ENCODE measurements around the gene IQCE.
A peak's percentile ranks its signal among the peaks of the same experiment; 100 is the strongest.

Gene IQCE

DNA sequence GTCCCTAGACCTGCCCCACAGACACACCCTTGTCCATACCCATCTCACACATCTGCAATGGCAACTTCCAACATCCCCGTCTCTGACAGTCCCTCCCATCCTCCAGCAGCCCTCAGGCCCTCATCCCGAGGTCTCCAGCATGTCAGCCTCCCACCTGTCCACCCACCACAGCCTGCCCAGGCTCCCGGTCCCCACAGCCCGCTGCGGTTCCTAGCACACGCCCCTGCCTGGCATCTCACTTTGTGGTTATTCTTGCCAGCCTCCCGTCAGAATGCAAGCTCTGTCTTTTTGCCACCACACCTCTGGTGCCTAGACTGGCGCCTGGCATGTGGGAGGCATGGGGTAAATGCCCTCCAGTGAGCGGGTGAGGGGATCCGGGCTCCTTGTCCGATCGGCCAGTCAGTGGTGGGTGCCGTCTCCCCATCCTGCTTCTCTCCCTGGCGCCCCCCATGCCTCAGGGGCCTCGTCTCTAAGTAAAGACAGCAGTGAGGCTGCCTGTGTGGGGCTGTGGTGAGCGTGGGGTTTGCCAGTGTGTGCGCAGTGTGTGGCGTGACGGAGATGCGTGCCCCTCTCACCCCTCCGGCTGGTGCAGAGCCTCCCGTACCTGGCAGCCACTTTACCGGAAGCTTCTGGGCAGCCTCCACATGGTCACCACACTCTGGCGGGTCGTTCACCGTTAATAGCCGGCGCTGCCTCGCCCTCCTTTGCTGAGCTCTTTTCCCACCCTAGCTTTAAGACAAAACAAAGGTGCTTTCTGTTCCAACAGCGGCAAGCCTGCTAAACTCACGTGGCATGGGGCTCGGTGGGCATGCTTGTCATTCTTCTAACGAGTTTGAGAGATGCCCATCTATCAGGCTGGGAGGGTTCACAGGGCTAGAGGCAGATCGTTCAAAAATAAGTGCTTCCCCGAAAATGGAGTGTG is 44.5 kb downstream of the IQCE start:
- peak overlapping the region; percentile 60 for H3K27ac ChIP-seq
- DNase-seq (ENCODE audit: low spot score): no peak
- TF ChIP-seq, protein P1, sequence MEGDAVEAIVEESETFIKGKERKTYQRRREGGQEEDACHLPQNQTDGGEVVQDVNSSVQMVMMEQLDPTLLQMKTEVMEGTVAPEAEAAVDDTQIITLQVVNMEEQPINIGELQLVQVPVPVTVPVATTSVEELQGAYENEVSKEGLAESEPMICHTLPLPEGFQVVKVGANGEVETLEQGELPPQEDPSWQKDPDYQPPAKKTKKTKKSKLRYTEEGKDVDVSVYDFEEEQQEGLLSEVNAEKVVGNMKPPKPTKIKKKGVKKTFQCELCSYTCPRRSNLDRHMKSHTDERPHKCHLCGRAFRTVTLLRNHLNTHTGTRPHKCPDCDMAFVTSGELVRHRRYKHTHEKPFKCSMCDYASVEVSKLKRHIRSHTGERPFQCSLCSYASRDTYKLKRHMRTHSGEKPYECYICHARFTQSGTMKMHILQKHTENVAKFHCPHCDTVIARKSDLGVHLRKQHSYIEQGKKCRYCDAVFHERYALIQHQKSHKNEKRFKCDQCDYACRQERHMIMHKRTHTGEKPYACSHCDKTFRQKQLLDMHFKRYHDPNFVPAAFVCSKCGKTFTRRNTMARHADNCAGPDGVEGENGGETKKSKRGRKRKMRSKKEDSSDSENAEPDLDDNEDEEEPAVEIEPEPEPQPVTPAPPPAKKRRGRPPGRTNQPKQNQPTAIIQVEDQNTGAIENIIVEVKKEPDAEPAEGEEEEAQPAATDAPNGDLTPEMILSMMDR (conservative IDR thresholded peaks at IDR 0.05; ENCODE audit: low read depth): no peak
- ChIA-PET CTCF (interaction anchor here (0.6 kb wide), 1 partner anchor 200 kb away, joined by 5 read pairs; the partner anchor contains the start of gene CHST12), POLR2A (ENCODE audit: low non-redundant PET) (interaction anchor here (0.5 kb wide), 1 partner anchor 135 kb away, joined by 4 read pairs; no protein-coding TSS in a partner anchor)

DNA sequence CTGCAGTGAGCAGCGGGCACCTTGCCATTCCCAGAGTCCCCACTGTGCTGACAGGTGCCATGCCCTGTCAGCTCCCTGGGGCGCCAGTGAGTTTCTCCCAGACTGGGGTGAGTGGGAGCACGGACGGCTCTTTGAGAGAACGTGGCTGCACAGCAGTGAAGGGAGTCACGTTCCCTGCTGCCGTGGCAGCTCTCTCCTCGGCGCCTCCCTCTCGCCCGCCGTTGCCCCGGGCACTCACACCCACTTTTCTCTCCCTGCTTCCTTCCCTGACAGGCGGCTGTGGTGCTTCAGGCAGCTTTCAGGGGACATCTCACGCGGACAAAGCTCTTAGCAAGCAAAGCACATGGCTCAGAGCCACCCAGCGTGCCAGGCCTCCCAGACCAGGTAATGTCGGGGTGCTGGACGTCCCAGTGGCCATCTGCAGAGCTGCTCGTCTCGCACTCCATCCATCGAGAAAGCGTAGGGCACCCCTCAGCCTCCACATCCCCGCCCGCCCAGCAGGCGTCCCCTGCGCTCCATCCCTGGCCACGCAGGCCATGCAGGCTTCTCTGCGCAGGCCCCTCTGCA is 45.9 kb downstream of the IQCE start:
- POLR2A ChIA-PET (ENCODE audit: low non-redundant PET): no interaction called here
- CTCF ChIA-PET: no interaction called here
- no peak for DNase-seq (ENCODE audit: low spot score)

DNA sequence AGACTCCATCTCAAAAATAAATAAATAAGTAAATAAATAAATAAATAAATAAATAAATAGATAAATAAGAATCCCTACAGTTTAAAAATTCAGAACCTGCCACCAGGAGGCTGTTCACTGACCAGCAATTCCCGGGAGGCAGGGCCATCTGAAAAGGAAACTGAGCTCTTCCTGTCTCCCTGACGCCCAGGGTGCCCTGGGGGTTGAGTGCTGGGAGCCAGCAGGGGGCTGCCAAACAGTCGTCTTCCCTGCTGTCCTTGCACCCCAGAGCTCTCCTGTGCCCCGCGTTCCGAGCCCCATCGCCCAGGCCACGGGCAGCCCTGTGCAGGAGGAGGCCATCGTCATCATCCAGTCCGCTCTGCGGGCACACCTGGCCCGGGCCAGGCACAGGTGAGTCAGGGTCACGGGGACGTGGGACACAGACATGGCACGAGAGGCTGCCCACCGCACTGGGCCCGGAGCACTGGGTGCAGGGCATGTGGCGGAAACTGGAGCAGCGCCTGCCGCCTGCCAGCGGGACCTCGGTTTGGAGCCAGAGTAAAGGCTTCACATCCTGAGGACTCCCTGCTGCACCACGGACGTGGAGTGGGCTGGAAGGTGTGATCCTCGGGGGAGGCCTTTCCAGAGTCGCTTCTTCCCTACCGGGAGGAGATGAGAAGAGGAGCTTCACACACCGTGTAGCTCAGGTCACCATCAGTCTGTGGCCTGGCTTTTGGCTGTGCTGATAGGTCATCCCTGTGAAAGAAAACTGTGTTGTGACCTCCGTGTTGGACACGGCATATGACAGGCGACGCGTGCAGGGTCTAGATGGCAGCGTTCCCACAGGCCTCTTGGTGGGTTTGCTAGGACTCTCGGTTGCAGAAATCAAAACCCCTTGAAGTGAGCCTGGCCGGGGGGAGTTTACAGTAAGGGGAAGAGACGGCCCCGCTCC is 47.1 kb downstream of the IQCE start:
- H3K27ac ChIP-seq: no peak overlapping the region
- TF ChIP-seq, protein P1 (conservative IDR thresholded peaks at IDR 0.05; ENCODE audit: low read depth): no peak
- DNase-seq (ENCODE audit: low spot score): no peak
- CTCF ChIA-PET: interaction anchor here (0.7 kb wide), 1 partner anchor 65 kb away, joined by 4 read pairs; no protein-coding TSS in a partner anchor
- POLR2A ChIA-PET (ENCODE audit: low non-redundant PET): no interaction called here

More for the DNA sequence above, 45.9 kb downstream of the IQCE start:
- TF ChIP-seq, protein P1 (conservative IDR thresholded peaks at IDR 0.05; ENCODE audit: low read depth): no peak
- H3K27ac ChIP-seq: no peak overlapping the region

DNA sequence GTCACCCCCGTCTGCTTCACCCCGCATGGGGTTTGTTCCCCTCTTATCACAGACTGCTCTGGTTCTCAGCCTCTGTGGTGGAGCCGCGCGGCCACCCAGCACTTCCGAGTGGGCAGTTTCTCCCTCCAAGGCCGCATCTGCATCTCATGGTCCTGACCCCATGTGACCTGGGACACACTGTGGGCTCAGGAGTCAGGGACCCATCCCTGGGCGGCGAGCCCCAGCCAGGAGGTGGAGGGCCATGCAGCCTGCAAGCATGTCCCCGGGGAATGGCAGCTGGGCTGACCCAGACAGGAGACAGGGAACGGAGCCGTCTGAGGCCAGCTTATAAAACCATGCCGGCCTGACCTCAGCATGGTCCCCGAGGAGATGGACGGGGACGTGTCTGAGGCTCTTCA is 47.8 kb downstream of the IQCE start:
- TF ChIP-seq, protein P1 (conservative IDR thresholded peaks at IDR 0.05; ENCODE audit: low read depth): no peak
- DNase-seq (ENCODE audit: low spot score): no peak
- CTCF ChIA-PET: interaction anchor here (0.7 to 0.8 kb wide), 2 partner anchors 24 to 65 kb away, joined by 4 read pairs; no protein-coding TSS in a partner anchor
- H3K27ac ChIP-seq: no peak overlapping the region
- POLR2A ChIA-PET (ENCODE audit: low non-redundant PET): no interaction called here

DNA sequence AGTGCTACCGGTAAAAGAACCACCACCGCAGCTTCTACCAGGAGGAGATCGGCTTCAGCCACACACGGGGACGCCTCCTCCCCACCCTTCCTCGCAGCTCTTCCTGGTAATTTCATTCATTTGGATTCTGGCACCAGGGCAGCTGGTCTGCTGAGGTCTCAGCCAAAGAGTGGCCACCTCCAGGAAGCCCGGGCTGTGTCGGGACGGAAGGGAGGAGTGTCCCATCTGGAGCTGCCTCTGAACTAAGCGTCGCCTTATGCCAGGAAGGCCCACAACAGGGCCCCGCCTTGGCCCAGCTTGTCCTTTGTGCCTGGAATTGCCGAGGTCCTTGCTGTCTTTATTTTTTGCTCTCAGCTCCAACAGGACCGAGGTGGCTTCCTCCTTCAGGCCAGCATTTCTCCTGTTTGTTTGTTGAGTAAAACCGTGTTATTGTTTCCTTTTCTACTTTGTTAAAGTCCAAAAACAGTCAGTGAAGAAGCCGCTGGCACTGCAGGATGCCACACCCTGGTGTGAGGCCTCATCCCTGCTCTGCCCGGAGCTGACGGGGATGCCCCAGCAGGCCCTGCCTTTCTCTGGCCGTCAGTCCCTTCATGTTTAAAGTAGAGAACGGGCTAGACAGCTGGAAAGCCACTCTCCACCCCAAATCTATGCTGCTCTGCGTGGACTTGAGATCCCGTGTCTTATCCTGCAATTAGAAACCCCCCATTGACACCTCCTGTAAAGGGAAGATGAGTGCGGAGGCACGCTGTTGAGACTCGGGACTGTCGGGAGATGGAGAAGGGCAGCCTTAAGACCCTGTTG is 48.5 kb downstream of the IQCE start:
- no peak for DNase-seq (ENCODE audit: low spot score)
- peak overlapping the region; percentile 15; the same call in 1 of the 2 replicates for H3K27ac ChIP-seq
- TF ChIP-seq, protein P1 (conservative IDR thresholded peaks at IDR 0.05; ENCODE audit: low read depth): no peak
- ChIA-PET POLR2A (ENCODE audit: low non-redundant PET) (no interaction called here), CTCF (interaction anchor here (0.8 kb wide), 1 partner anchor 25 kb away, joined by 4 read pairs; no protein-coding TSS in a partner anchor)
